GM21367 (cell line): ENCODE measurements around the gene PRPF4.
A peak's percentile ranks its signal among the peaks of the same experiment; 100 is the strongest.

Source experiments
- ATAC-seq: cut with Tn5 transposase; IDR thresholded peaks from one replicate; pipeline ENCODE4 v1.9.1; 2021; ENCODE audit not compliant: unreplicated experiment

PRPF4 gene

DNA sequence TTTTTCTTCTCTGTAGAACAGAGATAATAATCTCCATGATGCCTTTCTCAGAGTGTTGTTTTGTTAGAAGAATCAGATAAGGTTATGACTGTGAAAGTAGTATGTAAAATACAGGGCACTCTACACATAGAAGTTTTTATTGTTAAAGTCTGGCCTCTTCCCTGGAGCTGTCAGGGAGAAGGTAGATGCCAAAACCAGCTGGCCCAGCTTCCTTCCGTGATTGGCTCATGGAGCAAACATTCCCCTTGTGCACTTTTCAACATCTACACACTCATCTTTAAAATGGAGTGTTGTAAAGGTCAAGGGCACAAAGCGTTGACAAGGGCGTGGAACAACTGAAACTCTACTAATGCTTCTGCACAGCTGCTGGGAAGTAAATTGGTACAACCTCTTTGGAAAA is 35.1 kb downstream of the PRPF4 start:
- no peak for ATAC-seq

- ATAC-seq, result no peak
Measured at GRCh38 chr9:113311961-113312360, 36.5 kb downstream of the PRPF4 start.

- ATAC-seq, result no peak
Measured at GRCh38 chr9:113313261-113313660, 37.8 kb downstream of the PRPF4 start.

GRCh38 chr9:113315231-113315630 is 39.8 kb downstream of the PRPF4 start:
- ATAC-seq, result no peak

- ATAC-seq, result no peak
Measured at GRCh38 chr9:113316030-113316429, 40.6 kb downstream of the PRPF4 start.

DNA sequence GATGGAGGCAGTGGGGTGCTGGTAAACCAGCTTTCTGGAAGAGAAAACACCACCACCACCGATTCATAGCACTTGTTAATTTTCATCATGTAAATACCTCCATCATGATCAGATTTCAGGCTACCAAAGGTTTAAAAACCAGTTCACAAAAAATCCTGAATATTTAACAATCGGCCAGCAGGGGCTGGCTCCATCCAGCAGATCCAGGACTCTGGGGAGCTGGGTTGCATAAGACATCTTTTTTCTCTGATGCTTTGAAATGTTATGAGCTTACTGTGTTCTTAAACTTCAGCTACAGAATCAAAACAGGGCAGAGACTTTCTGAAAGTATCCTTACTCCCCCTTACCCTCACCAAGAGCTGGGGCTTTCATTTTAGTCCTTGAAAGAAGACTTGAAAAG is 42.3 kb downstream of the PRPF4 start:
- ATAC-seq, result no peak

GRCh38 chr9:113319054-113319453 is 43.6 kb downstream of the PRPF4 start:
- ATAC-seq, result no peak

DNA sequence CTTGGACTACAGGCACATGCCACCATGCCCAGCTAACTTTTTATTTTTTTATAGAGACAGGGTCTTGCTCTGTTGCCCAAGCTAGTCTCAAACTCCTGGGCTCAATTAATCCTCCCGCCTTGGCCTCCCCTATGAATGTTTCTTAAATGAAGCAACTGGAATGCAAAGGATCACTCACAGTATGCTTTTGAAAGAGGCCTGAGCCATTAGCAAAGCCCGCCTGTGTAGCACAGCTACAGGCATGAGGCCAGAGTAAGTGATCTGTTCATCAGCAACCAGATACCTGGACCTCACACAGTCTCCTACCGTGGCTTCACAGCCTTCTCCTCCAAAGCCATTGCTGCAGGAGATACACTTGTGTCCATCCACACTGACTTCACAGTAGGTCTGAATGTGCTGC is 44.6 kb downstream of the PRPF4 start:
- no peak for ATAC-seq

DNA sequence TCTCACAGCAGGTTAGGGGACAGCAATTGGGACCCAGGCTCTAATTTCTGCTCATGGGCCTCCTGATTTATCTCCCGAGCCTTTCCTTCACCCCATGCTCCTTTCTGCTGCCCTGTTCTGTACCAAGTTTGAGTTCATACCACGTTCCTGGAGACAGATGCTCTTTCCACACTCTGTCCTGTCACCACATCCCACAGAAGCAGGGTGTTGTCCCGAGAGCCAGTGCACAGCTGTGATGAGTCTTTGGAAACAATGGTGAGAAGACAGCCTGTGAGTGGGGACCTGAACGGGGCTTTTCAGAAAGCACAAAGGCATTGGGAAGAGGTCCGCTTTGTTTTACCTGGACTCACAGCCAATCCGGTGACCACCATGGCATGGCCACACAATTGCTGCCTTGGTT is 47.2 kb downstream of the PRPF4 start:
- no peak for ATAC-seq

GRCh38 chr9:113326230-113326629 is 50.8 kb downstream of the PRPF4 start:
- ATAC-seq, result no peak

- ATAC-seq, result no peak
Measured at GRCh38 chr9:113328045-113328782, 52.8 kb downstream of the PRPF4 start.

DNA sequence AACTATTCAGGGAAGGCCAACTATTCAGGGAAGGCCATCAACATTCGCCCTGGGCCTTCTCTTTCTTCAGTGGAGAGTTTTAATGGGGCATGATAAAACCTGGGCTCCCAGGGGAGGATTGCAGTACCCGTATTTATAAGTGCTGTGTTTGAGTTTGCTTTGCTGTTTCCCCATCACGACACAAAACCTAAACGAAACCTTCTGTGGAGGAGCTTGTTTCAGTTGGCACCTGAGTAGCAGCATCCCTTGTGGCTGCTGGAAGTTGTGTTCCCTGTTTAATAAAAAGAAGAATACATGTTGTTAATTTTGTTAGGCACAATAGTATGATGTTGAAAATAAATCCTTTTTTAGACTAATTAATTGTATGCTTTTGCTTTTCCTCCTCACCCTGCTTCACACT is 56.3 kb downstream of the PRPF4 start:
- ATAC-seq, result no peak

DNA sequence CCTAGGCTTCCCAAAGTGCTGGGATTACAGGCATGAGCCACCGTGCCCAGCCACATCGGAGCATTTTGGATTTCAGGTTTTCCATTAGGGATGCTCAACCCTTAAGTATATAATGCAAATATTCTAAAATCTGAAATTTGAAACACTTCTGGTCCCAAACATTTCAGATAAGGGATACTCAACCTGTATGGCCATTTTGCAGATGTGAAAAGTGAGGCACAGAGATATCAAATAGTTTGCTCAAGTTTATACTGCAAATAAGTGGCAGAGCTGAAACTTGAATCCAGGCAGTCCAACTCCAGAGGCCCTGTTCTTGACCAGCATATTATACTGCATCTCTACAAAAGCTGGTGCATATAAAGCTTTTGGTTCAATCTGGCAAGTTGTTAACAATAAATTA is 62.3 kb downstream of the PRPF4 start:
- ATAC-seq, result no peak

DNA sequence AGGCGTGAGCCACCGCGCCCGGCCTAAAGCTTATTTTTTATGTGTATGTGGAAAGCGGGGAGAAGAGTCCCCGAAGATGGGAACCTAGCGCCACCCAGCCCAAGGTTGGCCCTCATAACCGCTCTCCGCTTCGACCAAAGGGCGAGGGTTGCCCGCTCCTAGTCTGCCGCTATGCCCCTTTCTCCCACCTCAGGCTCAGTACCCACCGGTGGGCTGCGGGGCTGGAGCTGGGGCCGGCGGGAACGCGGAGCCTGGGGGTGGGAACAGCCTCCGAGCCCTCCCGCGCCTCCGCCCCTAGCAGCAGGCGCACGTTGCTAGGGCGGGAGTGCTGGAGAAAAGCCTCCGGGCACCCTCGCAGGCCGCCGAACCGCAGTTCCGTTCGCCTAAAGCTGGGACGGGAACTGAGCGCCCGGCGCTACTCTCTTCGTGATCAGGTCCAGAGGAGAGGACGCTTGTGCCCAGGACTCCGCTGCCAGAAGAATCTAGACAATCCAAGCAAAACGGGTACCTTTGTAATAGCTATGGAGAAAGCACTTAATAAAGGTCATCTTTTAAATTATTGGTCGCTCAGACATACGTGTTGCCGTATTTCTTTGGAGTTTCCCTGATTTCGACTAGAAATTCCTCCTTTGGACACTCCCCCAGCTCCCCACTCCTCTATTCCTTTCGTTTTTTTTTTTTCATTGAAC is 64.7 kb downstream of the PRPF4 start, which contains the start of gene WDR31:
WDR31 (minus strand) TSS at position 265 of the 689 bp plus-strand sequence. CDS start 8,253 bp downstream, outside the sequence.
- ATAC-seq, result peak; percentile 95

DNA sequence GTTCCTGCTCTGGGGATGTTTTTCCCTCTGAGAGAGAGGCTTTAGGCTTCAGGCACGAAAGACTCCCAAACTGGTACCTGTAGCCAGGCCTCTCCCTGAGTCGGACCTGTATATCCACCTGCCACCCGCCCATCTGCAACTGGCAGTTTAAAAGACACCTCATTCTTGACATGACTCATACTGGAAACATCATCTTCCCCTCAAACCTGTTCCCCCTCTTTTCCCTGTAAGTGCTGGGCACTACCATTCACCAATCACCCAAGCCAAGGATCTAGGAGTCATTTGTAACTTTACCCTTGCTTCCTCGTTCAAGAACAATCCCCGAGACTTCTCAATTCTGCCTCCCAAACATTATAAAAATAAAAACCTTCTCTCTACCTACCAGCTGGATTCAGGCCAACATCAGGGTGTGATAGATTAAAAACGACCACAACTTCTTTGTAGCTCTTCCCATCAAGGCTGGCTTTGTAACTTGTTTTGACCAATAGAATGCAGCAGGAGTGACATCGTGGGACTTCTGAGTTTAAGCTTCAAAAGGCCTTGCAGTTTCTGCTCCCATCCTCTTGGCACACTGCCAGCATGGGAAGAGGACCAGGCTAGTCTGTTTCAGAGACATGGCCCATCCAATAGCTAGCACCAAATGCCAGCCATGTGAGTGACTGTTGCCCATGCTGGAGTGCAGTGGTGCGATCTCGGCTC is 66.4 kb downstream of the PRPF4 start:
- no peak for ATAC-seq
